ENCODE data around the gene CRB1.

The CRB1 gene

DNA sequence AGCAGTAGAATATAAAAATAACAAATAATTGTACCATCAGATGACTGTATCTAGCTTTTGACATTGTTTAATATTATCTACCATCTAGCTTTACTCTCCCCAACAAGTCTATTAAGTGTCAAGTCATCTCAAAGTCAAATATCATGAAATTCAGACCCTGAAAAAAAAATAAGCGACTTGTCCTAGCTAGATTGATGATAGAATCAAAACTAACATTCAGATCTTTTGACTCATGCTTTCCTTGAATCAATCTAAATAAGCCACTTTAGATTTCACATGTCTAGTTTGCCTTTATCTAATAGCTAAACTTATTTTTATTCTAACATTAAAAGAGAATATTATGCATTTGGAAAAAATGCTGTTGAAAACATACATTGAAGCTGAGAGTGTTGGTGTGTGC, 35.4 kb downstream of the CRB1 start:
- no peak for DNase-seq (ENCODE audit: low read depth in 2 of 2, low spot score in 1 of 2)

- DNase-seq (ENCODE audit: low read depth in 2 of 2, low spot score in 1 of 2), result no peak
These were observed 36.7 kb downstream of the CRB1 start for GRCh38 chr1:197304638-197305200.

DNA sequence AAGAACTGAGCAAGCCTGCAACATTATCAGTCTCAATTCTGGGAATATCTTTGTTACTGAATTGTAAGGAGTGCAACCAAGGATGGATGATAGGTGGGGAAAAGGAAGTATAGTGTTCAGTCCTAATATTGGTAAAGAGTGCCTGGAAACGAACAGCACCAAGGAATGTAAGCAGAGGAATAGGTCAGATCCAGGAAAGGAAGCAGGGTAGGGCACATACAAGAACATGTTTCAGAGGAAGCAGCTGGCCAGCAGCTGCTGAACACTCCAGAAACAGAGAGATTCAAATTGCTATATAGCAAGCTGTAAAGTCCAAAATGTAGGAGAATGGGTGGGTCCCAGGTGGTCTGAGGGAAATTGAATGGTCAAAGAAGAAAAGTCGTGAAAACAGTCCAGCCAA, 37.9 kb downstream of the CRB1 start:
- DNase-seq (ENCODE audit: low read depth in 2 of 2, low spot score in 1 of 2), result no peak

GRCh38 chr1:197306381-197307062, 38.5 kb downstream of the CRB1 start:
- DNase-seq (ENCODE audit: low read depth in 2 of 2, low spot score in 1 of 2), result no peak

DNA sequence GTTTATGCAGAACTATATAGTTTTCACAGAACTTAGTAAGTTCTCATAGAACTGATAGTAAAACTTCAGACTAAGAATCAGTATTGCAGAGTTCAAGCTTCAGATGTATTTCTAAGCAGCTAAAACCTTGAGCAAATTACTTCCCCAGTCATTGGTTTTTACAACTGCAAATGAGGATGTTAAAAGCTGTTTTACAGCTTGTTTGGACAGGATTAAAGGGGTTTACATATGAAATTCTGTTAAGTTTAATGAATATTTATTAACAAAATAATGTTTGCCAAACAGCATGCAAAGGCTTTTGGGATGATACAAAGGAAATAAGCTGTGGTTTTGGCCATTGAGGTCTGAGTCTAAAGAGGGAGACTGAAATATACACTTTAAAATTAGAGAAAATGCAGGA, 39.1 kb downstream of the CRB1 start:
- DNase-seq (ENCODE audit: low read depth in 2 of 2, low spot score in 1 of 2), result no peak

- no peak for DNase-seq (ENCODE audit: low read depth in 2 of 2, low spot score in 1 of 2)
These were observed 39.5 kb downstream of the CRB1 start for GRCh38 chr1:197307551-197307950.

DNA sequence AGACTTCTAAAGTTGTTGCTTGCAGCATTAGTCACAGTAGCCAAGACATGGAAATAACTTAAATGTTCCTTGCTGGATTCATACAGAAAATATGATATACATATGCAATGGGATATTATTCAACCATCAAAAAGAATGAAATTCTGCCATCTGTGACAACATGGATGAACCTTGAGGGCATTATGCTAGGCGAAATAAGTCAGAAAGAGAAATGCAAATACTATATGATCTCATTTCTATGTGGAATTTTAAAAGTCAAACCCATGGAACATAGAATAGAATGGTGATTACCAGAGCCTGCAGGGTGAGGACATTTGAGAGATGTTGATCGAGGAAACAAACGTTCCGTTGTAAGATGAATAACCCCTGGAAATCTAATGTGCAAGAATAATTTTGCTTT, 43.0 kb downstream of the CRB1 start:
- DNase-seq (ENCODE audit: low read depth in 2 of 2, low spot score in 1 of 2), result no peak

- no peak for DNase-seq (ENCODE audit: low read depth in 2 of 2, low spot score in 1 of 2)
These were observed 44.1 kb downstream of the CRB1 start for GRCh38 chr1:197312163-197312562.

GRCh38 chr1:197313713-197314112, 45.7 kb downstream of the CRB1 start:
- no peak for DNase-seq (ENCODE audit: low read depth in 2 of 2, low spot score in 1 of 2)

DNA sequence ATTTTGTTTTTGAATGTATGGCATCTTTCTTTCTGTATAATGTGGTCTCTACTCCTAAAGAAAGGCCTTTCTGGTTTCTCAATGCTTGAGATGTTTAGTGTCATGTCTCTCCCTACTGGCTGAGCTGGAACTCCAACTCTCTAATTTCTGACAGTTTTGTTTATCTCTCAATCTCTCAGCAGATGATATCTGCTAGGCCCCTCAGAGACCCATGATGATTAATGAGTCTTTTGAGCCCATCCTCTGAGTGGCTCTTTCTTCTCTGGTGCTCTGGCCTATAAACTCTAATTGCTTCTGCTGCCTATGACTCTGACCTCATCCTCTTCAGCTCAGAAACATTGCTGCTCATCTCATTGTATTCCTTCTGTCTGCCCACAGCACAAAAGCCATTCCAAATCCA, 46.6 kb downstream of the CRB1 start:
- DNase-seq (ENCODE audit: low read depth in 2 of 2, low spot score in 1 of 2), result no peak

- no peak for DNase-seq (ENCODE audit: low read depth in 2 of 2, low spot score in 1 of 2)
These were observed 51.6 kb downstream of the CRB1 start for GRCh38 chr1:197319631-197320030.

- no peak for DNase-seq (ENCODE audit: low read depth in 2 of 2, low spot score in 1 of 2)
These were observed 53.0 kb downstream of the CRB1 start for GRCh38 chr1:197320991-197321531.

DNA sequence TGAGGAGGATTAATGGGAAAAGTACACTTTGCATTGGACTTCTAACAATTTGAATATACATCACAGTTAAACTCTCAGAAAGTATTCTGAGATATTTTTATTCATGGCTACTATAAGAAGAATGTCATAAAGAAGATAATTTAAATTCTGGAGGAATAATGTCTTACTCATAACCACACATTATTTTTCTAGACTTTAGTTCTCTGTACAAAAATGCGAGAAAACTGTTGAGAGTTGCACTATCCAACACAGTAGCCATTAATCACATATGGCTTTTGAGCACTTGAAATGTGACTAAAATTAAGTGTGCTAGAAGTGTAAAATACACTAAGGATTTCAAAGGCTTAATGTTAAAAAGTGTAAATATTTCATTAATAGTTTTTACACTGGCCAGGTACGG, 53.8 kb downstream of the CRB1 start:
- DNase-seq (ENCODE audit: low read depth in 2 of 2, low spot score in 1 of 2), result no peak

DNA sequence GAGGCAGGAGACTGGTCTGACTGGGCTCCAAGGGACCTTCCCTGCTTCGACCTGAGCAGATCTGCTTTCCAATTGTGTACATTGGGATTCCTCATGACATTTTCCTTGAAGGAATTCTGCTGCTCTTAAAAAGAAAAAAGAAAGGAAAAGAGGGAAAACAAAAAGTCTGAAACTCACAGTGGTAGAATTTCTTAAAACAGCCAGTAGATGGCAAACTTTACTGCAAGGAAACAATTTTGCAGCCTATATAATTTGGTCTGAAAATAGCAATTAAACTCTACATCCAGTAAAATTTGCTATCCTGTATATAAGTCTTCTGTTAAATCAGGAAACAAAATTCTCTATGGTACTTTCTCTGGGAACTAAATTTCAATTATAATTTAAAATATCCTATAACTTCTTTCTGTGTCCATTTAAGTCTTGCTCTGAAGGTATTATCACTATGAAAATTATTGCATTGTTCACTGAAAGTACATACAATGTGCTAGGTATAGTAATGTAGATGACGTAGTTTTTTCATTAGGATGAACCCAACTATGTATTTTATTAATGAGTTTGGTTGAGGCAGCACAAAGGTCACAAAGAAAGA, 59.8 kb downstream of the CRB1 start:
- no peak for DNase-seq (ENCODE audit: low read depth in 2 of 2, low spot score in 1 of 2)

- DNase-seq (ENCODE audit: low read depth in 2 of 2, low spot score in 1 of 2), result no peak
These were observed 62.2 kb downstream of the CRB1 start for GRCh38 chr1:197330213-197330612.

DNA sequence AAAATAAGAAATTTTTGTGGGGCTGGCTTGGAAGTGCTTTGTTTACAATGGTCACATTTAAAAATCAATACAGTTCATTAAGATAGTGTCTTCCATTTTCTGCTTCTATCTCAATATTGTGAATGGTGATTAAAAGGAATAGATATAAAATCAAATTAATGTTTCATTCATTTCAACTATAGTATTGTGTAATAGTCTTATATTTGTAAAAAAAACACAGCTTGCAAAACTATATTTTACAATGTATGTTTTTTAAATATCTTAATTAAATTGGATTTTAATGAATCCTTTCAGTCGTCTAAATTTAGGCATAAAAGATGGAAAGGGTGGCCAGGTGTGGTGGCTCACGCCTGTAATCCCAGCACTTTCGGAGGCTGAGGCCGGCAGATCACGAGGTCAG, 63.5 kb downstream of the CRB1 start:
- DNase-seq (ENCODE audit: low read depth in 2 of 2, low spot score in 1 of 2), result no peak

- DNase-seq (ENCODE audit: low read depth in 2 of 2, low spot score in 1 of 2), result no peak
These were observed 65.0 kb downstream of the CRB1 start for GRCh38 chr1:197333041-197333440.

DNA sequence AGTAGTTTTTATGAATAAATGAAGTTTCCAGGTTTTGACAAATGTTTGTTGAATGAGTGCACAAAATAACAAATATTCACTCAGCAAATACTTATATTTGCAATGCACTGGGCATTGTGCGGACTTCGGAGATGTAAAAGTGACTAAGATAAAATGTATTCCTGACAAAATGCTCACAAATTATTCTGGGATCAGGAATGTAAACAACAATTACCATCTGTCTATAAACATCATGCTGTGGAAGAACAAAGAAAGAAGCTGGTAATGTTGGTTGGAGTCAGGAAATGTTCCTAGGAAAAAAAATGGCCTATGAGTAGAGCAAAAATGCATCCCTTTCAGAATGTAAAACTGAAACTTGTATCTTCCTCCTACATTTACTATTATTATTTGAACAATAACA, 68.5 kb downstream of the CRB1 start:
- no peak for DNase-seq (ENCODE audit: low read depth in 2 of 2, low spot score in 1 of 2)

DNA sequence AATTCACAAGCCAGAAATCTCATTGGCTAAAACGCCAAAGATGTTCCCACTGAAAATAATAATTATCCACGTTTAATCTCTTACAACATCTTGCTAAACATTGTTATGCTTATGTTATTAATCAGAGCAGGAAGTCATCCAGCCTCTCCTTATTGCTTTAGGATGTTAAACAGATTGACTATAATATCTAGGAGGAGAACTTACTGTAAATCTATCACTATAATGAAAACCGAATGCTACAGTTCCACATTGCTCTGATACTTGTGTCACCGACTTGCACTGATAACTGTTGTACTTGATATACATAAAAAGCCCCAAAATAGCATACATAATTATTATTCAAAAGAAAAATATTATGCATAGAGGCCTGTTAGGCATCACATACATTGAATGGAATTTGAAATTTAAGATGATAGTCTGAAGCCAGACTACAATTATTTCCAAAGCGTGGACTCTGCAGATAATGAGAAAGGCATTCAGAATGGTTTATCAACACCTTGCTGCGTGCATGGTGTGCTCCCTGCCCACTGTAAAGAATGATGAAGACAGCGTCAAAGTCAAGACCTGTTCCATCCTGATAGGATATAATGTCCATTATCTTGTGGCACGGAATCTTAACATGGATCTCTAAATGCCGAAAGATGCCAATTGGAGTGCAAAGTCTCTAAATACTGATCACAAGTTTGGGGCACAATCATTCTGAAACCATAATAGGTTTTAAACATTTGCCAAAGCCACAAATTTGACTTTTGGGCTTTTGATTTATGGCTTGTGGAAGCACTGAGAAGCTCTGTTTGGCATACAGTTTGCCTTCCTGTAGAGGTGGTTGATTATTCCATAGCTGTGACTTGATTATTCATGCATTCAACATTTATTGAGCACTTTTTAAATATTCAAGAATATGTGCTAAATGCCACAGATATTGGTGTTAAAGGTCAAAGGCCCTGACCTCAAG, 71.3 kb downstream of the CRB1 start:
- no peak for DNase-seq (ENCODE audit: low read depth in 2 of 2, low spot score in 1 of 2)

DNA sequence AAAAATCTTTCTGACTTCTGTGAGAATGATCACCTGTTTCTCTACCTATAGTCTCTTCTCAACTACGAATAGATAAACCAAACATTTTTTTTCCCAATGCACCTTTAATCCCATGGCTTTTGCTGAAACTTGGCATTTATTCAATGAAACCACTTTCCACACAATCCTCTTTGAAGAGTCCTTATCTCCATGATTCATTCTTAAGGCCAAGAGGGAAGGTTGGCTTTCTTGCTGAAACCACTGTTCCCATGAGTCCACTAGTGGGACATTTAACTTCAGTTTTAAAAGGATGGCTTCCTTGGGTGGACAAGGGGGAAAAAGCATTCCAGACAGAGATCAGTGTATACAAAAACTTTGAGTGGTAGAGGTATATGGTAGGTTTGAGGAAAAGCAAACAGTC, 73.6 kb downstream of the CRB1 start:
- DNase-seq (ENCODE audit: low read depth in 2 of 2, low spot score in 1 of 2), result no peak

GRCh38 chr1:197342044-197342565, 74.1 kb downstream of the CRB1 start:
- no peak for DNase-seq (ENCODE audit: low read depth in 2 of 2, low spot score in 1 of 2)
